Panc1 (cell line): Measurements from ENCODE around the gene FKRP. TPM values are rescaled to one million over a fixed set of nuclear protein-coding genes. Genes with fewer than 3 reads are reported as not detected.

ENCODE experiments used
- ATAC-seq: fragments of 200-7000 bp; cut with Tn5 transposase; 2 replicates; pipeline ENCODE4 v1.9.1; 2020; ENCODE audit warnings: mild to moderate bottlenecking, moderate library complexity
- BruUV-seq: library from RNA; stranded (reverse); fragments of 400-500 nt; replicated peaks from 2 replicates; lab custom pipeline; 2021; lab: Mats Ljungman, UMichigan
- CTCF ChIA-PET: fragments of 300-600 bp; sonication (Branson Sonifier 250); formaldehyde crosslinking; loops from one replicate; lab custom pipeline; 2022; ENCODE audit warnings: antibody characterized with exemption; lab: Charles Lee
- POLR2A ChIA-PET: fragments of 300-600 bp; sonication (Branson Sonifier 250); formaldehyde crosslinking; loops from one replicate; lab custom pipeline; 2022; ENCODE audit warnings: antibody characterized with exemption; lab: Charles Lee
- DNase-seq: peaks from one replicate; pipeline ENCODE4 v3.0.0-alpha.2; 2010; ENCODE audit warnings: low read depth, low spot score
- H3K27ac ChIP-seq: 2 replicates; pipeline ENCODE4 v1.5.1; 2011; ENCODE audit warnings: mild to moderate bottlenecking, low read length, inconsistent platforms
- H3K27me3 ChIP-seq: fragments of 200-500 bp; sonication (Bioruptor generic); 2 replicates; pipeline ENCODE4 v1.6.0; 2014; ENCODE audit warnings: low read length, inconsistent platforms; ENCODE audit not compliant: control insufficient read depth, insufficient read depth
- H3K36me3 ChIP-seq: fragments of 200-500 bp; sonication (Bioruptor generic); 2 replicates; pipeline ENCODE4 v1.5.1; 2014; ENCODE audit warnings: inconsistent platforms, mild to moderate bottlenecking, low read length, moderate library complexity; ENCODE audit not compliant: control insufficient read depth, insufficient read depth
- H3K4me1 ChIP-seq: 2 replicates; pipeline ENCODE4 v1.5.1; 2011; ENCODE audit warnings: inconsistent platforms, mild to moderate bottlenecking, low read length, moderate library complexity; ENCODE audit not compliant: control insufficient read depth, insufficient read depth
- H3K4me3 ChIP-seq, 2 experiments: 2 replicates each; pipeline ENCODE4 v1.5.1; 2011 to 2012; ENCODE audit warnings: low read depth in 2 of 2, low read length in 2 of 2, mild to moderate bottlenecking in 2 of 2, inconsistent platforms in 1 of 2, moderate library complexity in 1 of 2
- H3K9me3 ChIP-seq: fragments of 200-500 bp; sonication (Bioruptor generic); 2 replicates; pipeline ENCODE4 v1.5.1; 2014; ENCODE audit warnings: low read depth, mild to moderate bottlenecking, inconsistent platforms, low read length, moderate library complexity; ENCODE audit not compliant: control insufficient read depth, insufficient read depth
- CTCF ChIP-seq: fragments of 450-650 bp; IDR thresholded peaks from 2 replicates; pipeline ENCODE4 v1.5.1; 2017; ENCODE audit warnings: mild to moderate bottlenecking
- POLR2AphosphoS5 ChIP-seq: IDR thresholded peaks from 2 replicates; pipeline ENCODE4 v1.6.1; 2012; ENCODE audit warnings: mild to moderate bottlenecking, low read depth, low read length, moderate library complexity
- SIN3A ChIP-seq: IDR thresholded peaks from 2 replicates; pipeline ENCODE4 v1.6.1; 2012; ENCODE audit warnings: low read depth, mild to moderate bottlenecking, low read length, moderate library complexity, borderline replicate concordance; ENCODE audit not compliant: insufficient read depth
- TCF7L2 ChIP-seq: IDR thresholded peaks from 2 replicates; pipeline ENCODE4 v1.6.1; 2011; ENCODE audit warnings: mild to moderate bottlenecking, low read depth, low read length, inconsistent platforms
- in situ Hi-C: cut with HindIII; loops from 2 replicates; pipeline ENCODE4 v1.10.0; 2016; ENCODE audit warnings: low sequenced_read_pairs, low pct_unique_long_range_greater_than_20kb
- intact Hi-C: fragments of 100-400 bp; cut with micrococcal nuclease; formaldehyde crosslinking; loops from one replicate; pipeline ENCODE4 v1.10.0; 2022; ENCODE audit not compliant: unreplicated experiment
- total RNA-seq: library from RNA; stranded (reverse); gene quantifications from one replicate; pipeline ENCODE4 v1.2.1, GENCODE V29; 2021; ENCODE audit not compliant: unreplicated experiment
- TF ChIP-seq, protein P1 (sequence below), 2 experiments: IDR thresholded peaks; 2 replicates each; pipeline ENCODE4 v1.6.1; 2011 to 2012; ENCODE audit warnings: low read depth in 2 of 2, control low read depth in 1 of 2, low read length in 1 of 2, mild to moderate bottlenecking in 1 of 2, moderate library complexity in 1 of 2; ENCODE audit not compliant: insufficient read depth in 1 of 2

Gene FKRP
- total RNA-seq, 1 experiment from 2014 or later: 21.6 TPM

DNA sequence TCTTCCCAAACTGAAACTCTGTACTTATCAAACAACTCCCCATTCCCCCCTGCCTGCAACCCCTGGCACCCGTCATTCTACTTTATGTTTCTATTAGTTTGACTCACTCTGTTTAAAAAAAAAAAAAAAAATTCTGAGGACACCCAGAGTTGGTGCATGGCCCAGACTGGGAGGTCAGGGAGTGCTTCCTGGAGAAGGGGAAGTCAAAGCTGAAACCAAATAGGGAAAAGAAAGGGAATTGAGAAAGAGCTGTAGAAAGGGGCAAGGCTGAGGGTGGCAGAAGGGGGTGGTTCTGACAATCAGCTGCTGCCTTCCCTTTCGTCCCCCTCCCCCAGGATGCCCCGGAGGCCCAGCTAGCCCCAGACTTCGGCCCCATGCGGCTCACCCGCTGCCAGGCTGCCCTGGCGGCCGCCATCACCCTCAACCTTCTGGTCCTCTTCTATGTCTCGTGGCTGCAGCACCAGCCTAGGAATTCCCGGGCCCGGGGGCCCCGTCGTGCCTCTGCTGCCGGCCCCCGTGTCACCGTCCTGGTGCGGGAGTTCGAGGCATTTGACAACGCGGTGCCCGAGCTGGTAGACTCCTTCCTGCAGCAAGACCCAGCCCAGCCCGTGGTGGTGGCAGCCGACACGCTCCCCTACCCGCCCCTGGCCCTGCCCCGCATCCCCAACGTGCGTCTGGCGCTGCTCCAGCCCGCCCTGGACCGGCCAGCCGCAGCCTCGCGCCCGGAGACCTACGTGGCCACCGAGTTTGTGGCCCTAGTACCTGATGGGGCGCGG, 9.4 kb downstream of the FKRP start:
- H3K4me3 ChIP-seq: no peak overlapping the region
- H3K27me3 ChIP-seq: no peaks in the 10 kb centered on the region
- ChIA-PET CTCF (no interaction called here), POLR2A (no interaction called here)
- intact Hi-C loops (loop anchor here (5.0 kb wide), 1 partner anchor 77 kb away; no protein-coding TSS in a partner anchor), in situ Hi-C loops (no loop called here)
- H3K27ac ChIP-seq: no peak overlapping the region
- DNase-seq (no peak), ATAC-seq (no peak)
- H3K36me3 ChIP-seq: no peaks in the 10 kb centered on the region
- no peaks in the 10 kb centered on the region for H3K9me3 ChIP-seq
- H3K4me1 ChIP-seq: no peaks in the 10 kb centered on the region
- TF ChIP-seq CTCF: no peak
- no peak for TF ChIP-seq SIN3A
- no peak for TF ChIP-seq TCF7L2
- TF ChIP-seq, protein P1, sequence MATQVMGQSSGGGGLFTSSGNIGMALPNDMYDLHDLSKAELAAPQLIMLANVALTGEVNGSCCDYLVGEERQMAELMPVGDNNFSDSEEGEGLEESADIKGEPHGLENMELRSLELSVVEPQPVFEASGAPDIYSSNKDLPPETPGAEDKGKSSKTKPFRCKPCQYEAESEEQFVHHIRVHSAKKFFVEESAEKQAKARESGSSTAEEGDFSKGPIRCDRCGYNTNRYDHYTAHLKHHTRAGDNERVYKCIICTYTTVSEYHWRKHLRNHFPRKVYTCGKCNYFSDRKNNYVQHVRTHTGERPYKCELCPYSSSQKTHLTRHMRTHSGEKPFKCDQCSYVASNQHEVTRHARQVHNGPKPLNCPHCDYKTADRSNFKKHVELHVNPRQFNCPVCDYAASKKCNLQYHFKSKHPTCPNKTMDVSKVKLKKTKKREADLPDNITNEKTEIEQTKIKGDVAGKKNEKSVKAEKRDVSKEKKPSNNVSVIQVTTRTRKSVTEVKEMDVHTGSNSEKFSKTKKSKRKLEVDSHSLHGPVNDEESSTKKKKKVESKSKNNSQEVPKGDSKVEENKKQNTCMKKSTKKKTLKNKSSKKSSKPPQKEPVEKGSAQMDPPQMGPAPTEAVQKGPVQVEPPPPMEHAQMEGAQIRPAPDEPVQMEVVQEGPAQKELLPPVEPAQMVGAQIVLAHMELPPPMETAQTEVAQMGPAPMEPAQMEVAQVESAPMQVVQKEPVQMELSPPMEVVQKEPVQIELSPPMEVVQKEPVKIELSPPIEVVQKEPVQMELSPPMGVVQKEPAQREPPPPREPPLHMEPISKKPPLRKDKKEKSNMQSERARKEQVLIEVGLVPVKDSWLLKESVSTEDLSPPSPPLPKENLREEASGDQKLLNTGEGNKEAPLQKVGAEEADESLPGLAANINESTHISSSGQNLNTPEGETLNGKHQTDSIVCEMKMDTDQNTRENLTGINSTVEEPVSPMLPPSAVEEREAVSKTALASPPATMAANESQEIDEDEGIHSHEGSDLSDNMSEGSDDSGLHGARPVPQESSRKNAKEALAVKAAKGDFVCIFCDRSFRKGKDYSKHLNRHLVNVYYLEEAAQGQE (IDR thresholded peaks at IDR 0.05; ENCODE audit: insufficient read depth in 1 of 2, low read depth in 2 of 2, low read length in 1 of 2): no peak
- no peak for TF ChIP-seq POLR2AphosphoS5
- BruUV-seq: no TSS peak

DNA sequence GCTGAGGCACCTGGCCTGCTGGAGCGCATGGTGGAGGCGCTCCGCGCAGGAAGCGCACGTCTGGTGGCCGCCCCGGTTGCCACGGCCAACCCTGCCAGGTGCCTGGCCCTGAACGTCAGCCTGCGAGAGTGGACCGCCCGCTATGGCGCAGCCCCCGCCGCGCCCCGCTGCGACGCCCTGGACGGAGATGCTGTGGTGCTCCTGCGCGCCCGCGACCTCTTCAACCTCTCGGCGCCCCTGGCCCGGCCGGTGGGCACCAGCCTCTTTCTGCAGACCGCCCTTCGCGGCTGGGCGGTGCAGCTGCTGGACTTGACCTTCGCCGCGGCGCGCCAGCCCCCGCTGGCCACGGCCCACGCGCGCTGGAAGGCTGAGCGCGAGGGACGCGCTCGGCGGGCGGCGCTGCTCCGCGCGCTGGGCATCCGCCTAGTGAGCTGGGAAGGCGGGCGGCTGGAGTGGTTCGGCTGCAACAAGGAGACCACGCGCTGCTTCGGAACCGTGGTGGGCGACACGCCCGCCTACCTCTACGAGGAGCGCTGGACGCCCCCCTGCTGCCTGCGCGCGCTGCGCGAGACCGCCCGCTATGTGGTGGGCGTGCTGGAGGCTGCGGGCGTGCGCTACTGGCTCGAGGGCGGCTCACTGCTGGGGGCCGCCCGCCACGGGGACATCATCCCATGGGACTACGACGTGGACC, 10.1 kb downstream of the FKRP start:
- no TSS peak for BruUV-seq
- ChIA-PET CTCF (interaction anchor here (0.5 to 0.7 kb wide), 2 partner anchors 9 to 84 kb away, joined by 3 read pairs; no protein-coding TSS in a partner anchor), POLR2A (no interaction called here)
- Histone ChIP-seq H3K9me3 (no peaks in the 10 kb centered on the region), H3K27me3 (no peaks in the 10 kb centered on the region), H3K36me3 (no peaks in the 10 kb centered on the region), H3K4me1 (no peaks in the 10 kb centered on the region), H3K27ac (no peak overlapping the region), H3K4me3 (no peak overlapping the region)
- no peak for DNase-seq
- intact Hi-C loops: loop anchor here (5.0 kb wide), 1 partner anchor 76 kb away; no protein-coding TSS in a partner anchor
- in situ Hi-C loops: no loop called here
- TF ChIP-seq, protein P1 (IDR thresholded peaks at IDR 0.05; ENCODE audit: insufficient read depth in 1 of 2, low read depth in 2 of 2, low read length in 1 of 2): no peak
- TF ChIP-seq TCF7L2 (no peak), POLR2AphosphoS5 (no peak), SIN3A (no peak), CTCF (no peak)
- no peak for ATAC-seq
